WTC11 (cell line): ENCODE results near the gene MLX. TPM values are rescaled to one million over a fixed set of nuclear protein-coding genes. Genes with fewer than 3 reads are reported as not detected.

Experiments used
- ATAC-seq: fragments of 200-7000 bp; cut with Tn5 transposase; 2 replicates; pipeline ENCODE4 v1.10.0; 2021; ENCODE audit warnings: mild to moderate bottlenecking, moderate library complexity
- CTCF ChIA-PET: fragments of 300-600 bp; sonication (Branson Sonifier 250); formaldehyde crosslinking; loops from one replicate; lab custom pipeline; 2021; ENCODE audit warnings: antibody characterized with exemption; lab: Charles Lee
- POLR2A ChIA-PET: fragments of 350-600 bp; sonication (Branson Sonifier 250); formaldehyde crosslinking; loops from one replicate; lab custom pipeline; 2021; ENCODE audit warnings: antibody characterized with exemption; lab: Charles Lee
- DNase-seq: peaks from one replicate; pipeline ENCODE4 v3.0.0; 2021; ENCODE audit warnings: low spot score
- H3K27ac Mint-ChIP-seq: 2 replicates; pipeline ENCODE4 v1.8.0; 2021; ENCODE audit warnings: mixed read lengths
- H3K27me3 Mint-ChIP-seq: 2 replicates; pipeline ENCODE4 v1.8.0; 2021; ENCODE audit warnings: low read depth, mild to moderate bottlenecking, moderate library complexity, mixed read lengths
- H3K36me3 Mint-ChIP-seq: 2 replicates; pipeline ENCODE4 v1.8.0; 2021; ENCODE audit warnings: mixed read lengths
- H3K4me1 Mint-ChIP-seq: 2 replicates; pipeline ENCODE4 v1.8.0; 2022; ENCODE audit warnings: mixed read lengths
- H3K4me3 Mint-ChIP-seq: 2 replicates; pipeline ENCODE4 v1.8.0; 2021; ENCODE audit warnings: mild to moderate bottlenecking, moderate library complexity, mixed read lengths
- H3K9me3 Mint-ChIP-seq: 2 replicates; pipeline ENCODE4 v1.8.0; 2021; ENCODE audit warnings: mixed read lengths
- ATF2 ChIP-seq: sonication (generic); formaldehyde crosslinking; IDR thresholded peaks from 2 replicates; pipeline ENCODE4 v1.8.1; 2022; ENCODE audit warnings: low read depth, missing genetic modification reagents, borderline replicate concordance
- ATF3 ChIP-seq: sonication (generic); formaldehyde crosslinking; conservative IDR thresholded peaks from 2 replicates; pipeline ENCODE4 v1.8.1; 2022; ENCODE audit warnings: mild to moderate bottlenecking, missing genetic modification reagents
- ATF6 ChIP-seq: sonication (generic); formaldehyde crosslinking; IDR thresholded peaks from 2 replicates; pipeline ENCODE4 v1.8.1; 2023; ENCODE audit warnings: mild to moderate bottlenecking, missing genetic modification reagents
- CREM ChIP-seq: sonication (generic); formaldehyde crosslinking; IDR thresholded peaks from 2 replicates; pipeline ENCODE4 v1.8.1; 2022; ENCODE audit warnings: mild to moderate bottlenecking, missing genetic modification reagents, moderate library complexity
- E2F5 ChIP-seq: sonication (generic); formaldehyde crosslinking; IDR thresholded peaks from 2 replicates; pipeline ENCODE4 v1.8.1; 2022; ENCODE audit warnings: mild to moderate bottlenecking, moderate library complexity, missing genetic modification reagents
- GTF2I ChIP-seq: fragments of 250-450 bp; sonication (Bioruptor Pico); conservative IDR thresholded peaks from 2 replicates; pipeline ENCODE4 v1.4.0; 2021; ENCODE audit warnings: mild to moderate bottlenecking
- HMGXB4 ChIP-seq: sonication (generic); formaldehyde crosslinking; IDR thresholded peaks from 2 replicates; pipeline ENCODE4 v1.8.1; 2023; ENCODE audit warnings: mild to moderate bottlenecking, moderate library complexity, missing genetic modification reagents
- KAT7 ChIP-seq: sonication (generic); formaldehyde crosslinking; IDR thresholded peaks from 2 replicates; pipeline ENCODE4 v1.8.1; 2023; ENCODE audit warnings: missing genetic modification reagents, mild to moderate bottlenecking, borderline replicate concordance
- MXD4 ChIP-seq: fragments of 250-450 bp; sonication (Bioruptor Pico); IDR thresholded peaks from 2 replicates; pipeline ENCODE4 v1.8.0; 2021; ENCODE audit warnings: mild to moderate bottlenecking, moderate library complexity, borderline replicate concordance
- NFATC4 ChIP-seq: fragments of 250-450 bp; sonication (Bioruptor Pico); IDR thresholded peaks from 2 replicates; pipeline ENCODE4 v1.9.0; 2021; ENCODE audit warnings: mild to moderate bottlenecking
- NFYB ChIP-seq: sonication (generic); formaldehyde crosslinking; conservative IDR thresholded peaks from 2 replicates; pipeline ENCODE4 v1.8.0; 2022; ENCODE audit warnings: low read depth, missing genetic modification reagents
- OVOL2 ChIP-seq: fragments of 250-450 bp; sonication (Bioruptor Pico); IDR thresholded peaks from 2 replicates; pipeline ENCODE4 v1.9.0; 2021; ENCODE audit warnings: mild to moderate bottlenecking, borderline replicate concordance
- PRDM15 ChIP-seq: sonication (generic); formaldehyde crosslinking; IDR thresholded peaks from 2 replicates; pipeline ENCODE4 v1.8.0; 2022; ENCODE audit warnings: missing genetic modification reagents
- PREB ChIP-seq: sonication (generic); formaldehyde crosslinking; IDR thresholded peaks from 2 replicates; pipeline ENCODE4 v1.8.1; 2022; ENCODE audit warnings: mild to moderate bottlenecking, missing genetic modification reagents, moderate library complexity, borderline replicate concordance
- STAT6 ChIP-seq: sonication (generic); formaldehyde crosslinking; conservative IDR thresholded peaks from 2 replicates; pipeline ENCODE4 v1.8.1; 2023; ENCODE audit warnings: mild to moderate bottlenecking, low read depth, missing genetic modification reagents, moderate library complexity
- TEAD1 ChIP-seq: sonication (generic); formaldehyde crosslinking; IDR thresholded peaks from 2 replicates; pipeline ENCODE4 v1.8.0; 2022; ENCODE audit warnings: mild to moderate bottlenecking, missing genetic modification reagents
- ZBTB43 ChIP-seq: sonication (generic); formaldehyde crosslinking; IDR thresholded peaks from 2 replicates; pipeline ENCODE4 v1.8.1; 2023; ENCODE audit warnings: mild to moderate bottlenecking, missing genetic modification reagents
- total RNA-seq: library from RNA; stranded (reverse); gene quantifications from 3 replicates; pipeline ENCODE4 v1.2.3, GENCODE V29; 2021

The MLX gene
- total RNA-seq, 1 experiment from 2014 or later: 34.9 TPM

- Mint-ChIP-seq H3K27me3 (peaks cover 24% of the 10 kb centered on the region), H3K36me3 (peaks cover 3% of the 10 kb centered on the region; the same call in 1 of the 2 replicates), H3K9me3 (no peaks in the 10 kb centered on the region), H3K27ac (no peak overlapping the region), H3K4me1 (peaks cover 4% of the 10 kb centered on the region), H3K4me3 (no peak overlapping the region)
- ATAC-seq (no peak), DNase-seq (no peak)
- POLR2A ChIA-PET: interaction anchor here (0.6 to 1.1 kb wide), 4 partner anchors 10 to 194 kb away, joined by 3 to 6 read pairs (median 3); partner anchors contain the start of gene CAVIN1
- CTCF ChIA-PET: interaction anchor here (0.5 to 3.2 kb wide), 73 partner anchors 8 to 1599 kb away, joined by 3 to 72 read pairs (median 5); partner anchors contain the start of genes CAVIN1, DNAJC7, GHDC and HSPB9
- no peak for TF ChIP-seq KAT7 (CRISPR knock-in tag)
- no peak for TF ChIP-seq NFATC4 (CRISPR knock-in tag)
- TF ChIP-seq ATF6: no peak
- TF ChIP-seq OVOL2 (CRISPR knock-in tag): no peak
- TF ChIP-seq MXD4: no peak
- no peak for TF ChIP-seq ATF3 (CRISPR knock-in tag)
- no peak for TF ChIP-seq TEAD1
- TF ChIP-seq E2F5 (CRISPR knock-in tag): no peak
- no peak for TF ChIP-seq GTF2I (CRISPR knock-in tag)
- no peak for TF ChIP-seq ATF2 (CRISPR knock-in tag)
- TF ChIP-seq CREM (CRISPR knock-in tag): no peak
- no peak for TF ChIP-seq ZBTB43
- no peak for TF ChIP-seq HMGXB4 (CRISPR knock-in tag)
- no peak for TF ChIP-seq PREB
- no peak for TF ChIP-seq NFYB (CRISPR knock-in tag)
- no peak for TF ChIP-seq PRDM15
- TF ChIP-seq STAT6 (CRISPR knock-in tag): no peak
- TF ChIP-seq, all 79 proteins: peak for 0
Measured at GRCh38 chr17:42527932-42528331, 39.0 kb upstream of the MLX start.
